Ovary (tissue), 9 donors: ENCODE measurements around the gene CCDC157. TPM values are rescaled to one million over a fixed set of nuclear protein-coding genes. Genes with fewer than 3 reads are reported as not detected.

Experiments used
- DNase-seq, 5 donors: peaks; one replicate each; pipeline ENCODE4 v3.0.0-alpha.2; 2019 to 2020
- H3K27ac ChIP-seq, 2 donors: fragments of 200-600 bp; one replicate each; pipeline versions ENCODE4 v1.5.1 to v1.8.0; 2019 to 2022
- H3K27me3 ChIP-seq: fragments of 200-600 bp; one replicate; pipeline ENCODE4 v1.8.0; 2022
- H3K36me3 ChIP-seq: fragments of 200-600 bp; sonication (generic); one replicate; pipeline ENCODE4 v1.5.1; 2019
- H3K4me1 ChIP-seq: one replicate; pipeline ENCODE4 v1.8.1; 2013; ENCODE audit warnings: mild to moderate bottlenecking, moderate library complexity; ENCODE audit not compliant: insufficient read depth
- H3K4me3 ChIP-seq: fragments of 200-600 bp; sonication (generic); one replicate; pipeline ENCODE4 v1.5.1; 2017
- H3K9me3 ChIP-seq, 2 donors: fragments of 200-600 bp in 1 of 2; sonication (generic) in 1 of 2; one replicate each; pipeline versions ENCODE4 v1.5.1 to v1.8.1; 2013 to 2019; ENCODE audit warnings: mild to moderate bottlenecking in 1 of 2, moderate library complexity in 1 of 2
- CTCF ChIP-seq, 3 donors: fragments of 450-650 bp in 2 of 3; fragments of 200-600 bp in 1 of 3; IDR thresholded peaks; one replicate each; pipeline versions ENCODE4 v1.5.1 to v1.8.0; 2016 to 2022; ENCODE audit warnings: antibody characterized with exemption in 3 of 3, mild to moderate bottlenecking in 1 of 3
- EP300 ChIP-seq: sonication (generic); formaldehyde crosslinking; IDR thresholded peaks from one replicate; pipeline ENCODE4 v1.6.1; 2017; ENCODE audit warnings: antibody characterized with exemption
- POLR2A ChIP-seq: fragments of 450-650 bp; IDR thresholded peaks from one replicate; pipeline ENCODE4 v1.6.1; 2017; ENCODE audit warnings: antibody characterized with exemption, mild to moderate bottlenecking, moderate library complexity
- WGBS, 3 donors: extraction: QIAGEN DNeasy Blood & Tissue Kit in 1 of 3; methylation state at CpG; one replicate each; pipeline versions ENCODE4 v1.1.5 to v1.1.7; 2013 to 2017; 5-methylcytosine and 5-hydroxymethylcytosine counted together
- intact Hi-C, 4 donors: fragments of 100-400 bp; cut with DNase I; formaldehyde crosslinking; loops; one replicate each; pipeline versions ENCODE4 v1.11.0 to v1.15.1; 2022 to 2023
- polyA plus RNA-seq, 2 donors: library from polyadenylated mRNA; stranded (reverse); fragments of 200-250 nt in 1 of 2; fragments of 350-450 nt in 1 of 2; fragmentation: Illumina TruSeq in 1 of 2; extraction: RNeasy Lipid Tissue Mini Kit (QIAGEN cat#74804) in 1 of 2; gene quantifications; one replicate each; pipeline ENCODE4 v1.2.3, GENCODE V29; 2013 to 2014
- total RNA-seq, 7 donors: library from RNA; depleted of rRNA in 2 of 7; stranded (reverse); fragments of >200 nt in 2 of 7; fragmentation: NEBNext Ultra II Directional in 3 of 7; extraction: Animal tissue kit (Norgen Biotek cat#: 25700) in 3 of 7; gene quantifications; one replicate each; pipeline versions ENCODE4 v1.1.0 to v1.2.4, GENCODE V29; 2016 to 2023
- donor health status: DM: no; HTN: no; CAD: no; lungs with moderate emphysema.
- donor health status: DM: no; HTN: no; CAD: no.
- donor health status: Bipolar disorder and iron deficiency.
- donor health status: DM: yes; HTN: yes; CAD: no.
- donor health status: DM: no; HTN: no; CAD: no.
- donor health status: DM: yes; HTN: yes; CAD: no.

The CCDC157 gene
- total and polyA plus RNA-seq, 9 donors: 0.60 to 28.0 (median 2.4) TPM

- H3K9me3 ChIP-seq: no peaks in the 10 kb centered on the region
- 54 to 61% (median 60%) methylated on average over 7 of the region's 7 CpGs for WGBS, 3 donors
- no peaks in the 10 kb centered on the region for H3K27me3 ChIP-seq
- H3K36me3 ChIP-seq: no peaks in the 10 kb centered on the region
- H3K4me3 ChIP-seq: no peak overlapping the region
- no peak for TF ChIP-seq CTCF (IDR thresholded peaks at IDR 0.05)
- TF ChIP-seq POLR2A: no peak
- TF ChIP-seq EP300: no peak
- peak overlapping the region; percentile 63 to 77 for H3K27ac ChIP-seq
- H3K4me1 ChIP-seq: peaks cover 46% of the 10 kb centered on the region
- intact Hi-C loops: no loop called here
- peak in 1 of 5 donors; percentile 58 for DNase-seq
Observed at GRCh38 chr22:30309951-30310741, 46.7 kb upstream of the CCDC157 start.

GRCh38 chr22:30310881-30311771, 45.7 kb upstream of the CCDC157 start:
- TF ChIP-seq EP300: no peak
- no peak for TF ChIP-seq POLR2A
- TF ChIP-seq CTCF (IDR thresholded peaks at IDR 0.05): no peak
- Histone ChIP-seq H3K36me3 (no peaks in the 10 kb centered on the region), H3K9me3 (no peaks in the 10 kb centered on the region), H3K27ac (peak overlapping the region; percentile 63 to 77), H3K4me1 (peaks cover 39% of the 10 kb centered on the region), H3K4me3 (no peak overlapping the region), H3K27me3 (no peaks in the 10 kb centered on the region)
- 28 to 32% (median 31%) methylated on average over 8 of the region's 8 CpGs for WGBS, 3 donors
- DNase-seq: peak; percentile 84 to 91 (median 90)
- intact Hi-C loops: no loop called here

GRCh38 chr22:30312053-30312452, 44.8 kb upstream of the CCDC157 start:
- Histone ChIP-seq H3K27ac (peak overlapping the region; percentile 22 to 63), H3K4me3 (no peak overlapping the region), H3K4me1 (peaks cover 46% of the 10 kb centered on the region), H3K9me3 (no peaks in the 10 kb centered on the region), H3K36me3 (no peaks in the 10 kb centered on the region), H3K27me3 (no peaks in the 10 kb centered on the region)
- WGBS, 3 donors: 86 to 91% (median 90%) methylated on average over 6 of the region's 6 CpGs
- no peak for DNase-seq
- TF ChIP-seq POLR2A: no peak
- TF ChIP-seq CTCF (IDR thresholded peaks at IDR 0.05): no peak
- TF ChIP-seq EP300: no peak
- intact Hi-C loops: no loop called here

GRCh38 chr22:30313527-30314363, 43.1 kb upstream of the CCDC157 start:
- H3K27ac ChIP-seq: no peak overlapping the region
- WGBS, 3 donors: 83 to 88% (median 88%) methylated on average over 8 of the region's 8 CpGs
- no peak for DNase-seq
- H3K9me3 ChIP-seq: no peaks in the 10 kb centered on the region
- H3K36me3 ChIP-seq: no peaks in the 10 kb centered on the region
- intact Hi-C loops: no loop called here
- no peak for TF ChIP-seq POLR2A
- no peak for TF ChIP-seq CTCF (IDR thresholded peaks at IDR 0.05)
- TF ChIP-seq EP300: no peak
- no peak overlapping the region for H3K4me3 ChIP-seq
- H3K4me1 ChIP-seq: peaks cover 53% of the 10 kb centered on the region
- no peaks in the 10 kb centered on the region for H3K27me3 ChIP-seq
